Parathyroid adenoma (tissue), 2 donors: ENCODE data around the gene WRNIP1.

Source experiments
- H2AFZ ChIP-seq: fragments of 300-600 bp; sonication (generic); one replicate; pipeline ENCODE4 v1.7.0; 2017; ENCODE audit warnings: antibody characterized with exemption, mild to moderate bottlenecking
- H3K27ac ChIP-seq: fragments of 300-600 bp; sonication (generic); one replicate; pipeline ENCODE4 v1.7.0; 2017
- H3K27me3 ChIP-seq: fragments of 300-600 bp; sonication (generic); one replicate; pipeline ENCODE4 v1.7.0; 2017; ENCODE audit warnings: low read length; ENCODE audit not compliant: control insufficient read depth, insufficient read depth
- H3K36me3 ChIP-seq: fragments of 300-600 bp; sonication (generic); one replicate; pipeline ENCODE4 v1.7.0; 2017; ENCODE audit warnings: low read length; ENCODE audit not compliant: control insufficient read depth, insufficient read depth
- H3K4me1 ChIP-seq: fragments of 300-600 bp; sonication (generic); one replicate; pipeline ENCODE4 v1.7.0; 2017; ENCODE audit warnings: control low read depth
- H3K4me2 ChIP-seq: fragments of 300-600 bp; sonication (generic); one replicate; pipeline ENCODE4 v1.7.0; 2017; ENCODE audit warnings: low read length
- H3K4me3 ChIP-seq: fragments of 300-600 bp; sonication (generic); one replicate; pipeline ENCODE4 v1.7.0; 2017; ENCODE audit warnings: low read depth, low read length
- H3K79me2 ChIP-seq: fragments of 300-600 bp; sonication (generic); one replicate; pipeline ENCODE4 v1.7.0; 2017; ENCODE audit warnings: control low read depth
- H3K9ac ChIP-seq: fragments of 300-600 bp; sonication (generic); one replicate; pipeline ENCODE4 v1.7.0; 2017; ENCODE audit warnings: mild to moderate bottlenecking
- H3K9me3 ChIP-seq: fragments of 300-600 bp; sonication (generic); one replicate; pipeline ENCODE4 v1.7.0; 2017; ENCODE audit warnings: low read length; ENCODE audit not compliant: control insufficient read depth
- TF ChIP-seq, protein P1 (sequence below): fragments of 300-600 bp; sonication (generic); IDR thresholded peaks from one replicate; pipeline ENCODE4 v1.7.0; 2017; ENCODE audit warnings: antibody characterized with exemption, mild to moderate bottlenecking
- donor health status: primary hyperparathyroidism.

WRNIP1 gene

DNA sequence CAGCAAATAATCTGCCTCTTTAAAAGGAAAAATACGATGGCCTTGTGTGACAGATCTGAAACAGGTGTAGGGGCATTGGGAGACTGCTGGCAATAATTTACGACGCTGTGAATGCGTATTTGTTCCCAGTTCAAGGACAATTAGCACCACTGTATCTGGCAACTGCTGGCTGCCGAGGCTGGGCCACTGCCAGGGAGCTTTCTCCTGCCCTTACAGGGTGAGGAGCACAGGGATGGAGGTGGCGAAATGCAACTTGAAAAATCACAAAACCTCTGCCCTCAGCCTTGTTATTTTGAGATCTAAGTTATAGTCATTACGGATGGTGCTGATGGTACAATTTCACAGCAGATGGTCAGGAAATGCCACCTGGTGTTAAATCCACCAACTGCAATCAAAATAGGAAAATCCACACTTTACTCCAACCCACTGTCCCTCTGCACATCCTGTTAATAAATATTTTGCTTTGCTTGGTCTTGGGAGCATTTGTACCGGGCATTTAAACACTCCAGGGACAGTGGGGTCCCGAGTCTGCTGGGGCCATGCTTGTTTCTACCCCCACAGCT lies 20.9 kb upstream of the WRNIP1 start:
- Histone ChIP-seq H3K27ac (no peak overlapping the region), H3K4me3 (no peak overlapping the region), H3K9ac (no peak overlapping the region)

DNA sequence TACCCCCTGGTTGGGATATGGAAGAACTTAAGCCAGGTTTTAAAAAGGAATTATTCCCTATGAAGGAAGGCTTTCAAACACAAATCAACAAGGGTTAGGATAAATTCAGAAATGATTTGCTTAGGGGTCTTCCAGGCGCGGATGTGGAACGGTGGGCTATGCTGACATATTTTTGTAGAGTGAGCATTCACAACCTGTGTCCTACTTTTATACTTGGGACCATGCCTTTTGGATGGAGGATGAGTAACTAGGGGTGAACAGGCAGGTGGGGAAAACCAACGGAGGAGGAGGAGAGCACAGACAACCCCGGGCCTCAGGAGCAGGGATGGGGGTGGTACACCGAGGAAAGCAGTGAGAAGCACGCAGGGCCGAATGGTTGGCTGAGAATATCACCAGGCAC lies 20.4 kb upstream of the WRNIP1 start:
- no peaks in the 10 kb centered on the region for H3K27me3 ChIP-seq
- no peak overlapping the region for H3K9ac ChIP-seq
- H2AFZ ChIP-seq = no peak overlapping the region
- no peak overlapping the region for H3K4me3 ChIP-seq
- H3K4me2 ChIP-seq = no peak overlapping the region
- TF ChIP-seq, protein P1, sequence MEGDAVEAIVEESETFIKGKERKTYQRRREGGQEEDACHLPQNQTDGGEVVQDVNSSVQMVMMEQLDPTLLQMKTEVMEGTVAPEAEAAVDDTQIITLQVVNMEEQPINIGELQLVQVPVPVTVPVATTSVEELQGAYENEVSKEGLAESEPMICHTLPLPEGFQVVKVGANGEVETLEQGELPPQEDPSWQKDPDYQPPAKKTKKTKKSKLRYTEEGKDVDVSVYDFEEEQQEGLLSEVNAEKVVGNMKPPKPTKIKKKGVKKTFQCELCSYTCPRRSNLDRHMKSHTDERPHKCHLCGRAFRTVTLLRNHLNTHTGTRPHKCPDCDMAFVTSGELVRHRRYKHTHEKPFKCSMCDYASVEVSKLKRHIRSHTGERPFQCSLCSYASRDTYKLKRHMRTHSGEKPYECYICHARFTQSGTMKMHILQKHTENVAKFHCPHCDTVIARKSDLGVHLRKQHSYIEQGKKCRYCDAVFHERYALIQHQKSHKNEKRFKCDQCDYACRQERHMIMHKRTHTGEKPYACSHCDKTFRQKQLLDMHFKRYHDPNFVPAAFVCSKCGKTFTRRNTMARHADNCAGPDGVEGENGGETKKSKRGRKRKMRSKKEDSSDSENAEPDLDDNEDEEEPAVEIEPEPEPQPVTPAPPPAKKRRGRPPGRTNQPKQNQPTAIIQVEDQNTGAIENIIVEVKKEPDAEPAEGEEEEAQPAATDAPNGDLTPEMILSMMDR = no peak
- H3K27ac ChIP-seq = no peak overlapping the region
- no peaks in the 10 kb centered on the region for H3K79me2 ChIP-seq
- H3K9me3 ChIP-seq = no peaks in the 10 kb centered on the region
- H3K4me1 ChIP-seq = no peaks in the 10 kb centered on the region
- H3K36me3 ChIP-seq = no peaks in the 10 kb centered on the region

More for the DNA sequence above, 20.9 kb upstream of the WRNIP1 start:
- Histone ChIP-seq H2AFZ (no peak overlapping the region), H3K9me3 (no peaks in the 10 kb centered on the region), H3K4me1 (no peaks in the 10 kb centered on the region), H3K79me2 (no peaks in the 10 kb centered on the region), H3K27me3 (no peaks in the 10 kb centered on the region), H3K4me2 (no peak overlapping the region), H3K36me3 (no peaks in the 10 kb centered on the region)
- TF ChIP-seq, protein P1 = no peak

DNA sequence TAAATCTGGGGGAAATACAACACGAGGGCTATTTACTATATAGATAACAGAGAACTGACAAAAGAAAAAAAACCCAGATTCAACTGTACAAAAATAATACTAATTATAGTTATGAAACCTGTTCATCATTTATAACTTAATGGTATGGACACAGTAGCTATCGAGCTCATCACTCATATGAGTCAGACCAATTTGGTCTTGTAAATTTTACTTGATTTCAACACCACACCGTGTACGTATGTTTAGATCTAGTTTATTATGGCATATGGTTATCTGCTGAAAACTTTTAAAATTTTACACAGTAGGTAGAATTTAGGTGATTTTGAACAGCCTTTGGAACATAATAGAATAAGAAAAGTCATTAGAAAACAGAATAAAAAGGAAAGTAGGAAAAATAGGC lies 19.9 kb upstream of the WRNIP1 start:
- no peak overlapping the region for H3K27ac ChIP-seq
- no peaks in the 10 kb centered on the region for H3K27me3 ChIP-seq
- no peaks in the 10 kb centered on the region for H3K36me3 ChIP-seq
- no peak overlapping the region for H3K4me2 ChIP-seq
- no peaks in the 10 kb centered on the region for H3K9me3 ChIP-seq
- no peak overlapping the region for H2AFZ ChIP-seq
- TF ChIP-seq, protein P1 = no peak
- H3K9ac ChIP-seq = no peak overlapping the region
- no peak overlapping the region for H3K4me3 ChIP-seq
- H3K4me1 ChIP-seq = no peaks in the 10 kb centered on the region
- no peaks in the 10 kb centered on the region for H3K79me2 ChIP-seq

DNA sequence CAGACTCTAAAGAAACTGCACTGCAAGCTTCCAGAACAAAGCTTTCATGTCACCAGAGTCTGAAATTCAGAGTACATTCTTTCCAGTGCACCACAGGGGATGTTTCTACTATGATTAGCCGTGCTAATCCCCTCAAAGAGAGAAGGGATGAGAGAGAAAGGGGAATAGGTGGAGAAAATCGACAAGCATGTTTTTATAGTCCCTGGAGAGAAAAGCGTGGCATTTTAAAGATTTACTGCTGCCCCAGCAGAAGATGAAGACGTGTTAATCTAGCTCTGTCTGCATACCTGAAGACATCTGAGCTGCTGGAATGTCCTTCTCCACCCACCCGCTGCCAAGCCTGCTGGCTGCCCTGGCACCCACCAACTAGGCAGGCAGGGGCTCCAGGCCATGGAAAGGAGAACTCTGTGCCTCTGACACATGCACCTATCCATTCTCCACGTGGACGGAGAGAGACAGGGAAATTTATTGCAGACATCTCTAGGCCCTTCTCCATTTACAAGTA lies 18.6 kb upstream of the WRNIP1 start:
- peak overlapping the region; percentile 1 for H2AFZ ChIP-seq
- no peaks in the 10 kb centered on the region for H3K4me1 ChIP-seq
- no peak overlapping the region for H3K27ac ChIP-seq
- H3K27me3 ChIP-seq = no peaks in the 10 kb centered on the region
- H3K4me2 ChIP-seq = no peak overlapping the region
- H3K9me3 ChIP-seq = no peaks in the 10 kb centered on the region
- TF ChIP-seq, protein P1 = no peak
- H3K36me3 ChIP-seq = no peaks in the 10 kb centered on the region
- H3K4me3 ChIP-seq = no peak overlapping the region
- H3K79me2 ChIP-seq = no peaks in the 10 kb centered on the region
- no peak overlapping the region for H3K9ac ChIP-seq

DNA sequence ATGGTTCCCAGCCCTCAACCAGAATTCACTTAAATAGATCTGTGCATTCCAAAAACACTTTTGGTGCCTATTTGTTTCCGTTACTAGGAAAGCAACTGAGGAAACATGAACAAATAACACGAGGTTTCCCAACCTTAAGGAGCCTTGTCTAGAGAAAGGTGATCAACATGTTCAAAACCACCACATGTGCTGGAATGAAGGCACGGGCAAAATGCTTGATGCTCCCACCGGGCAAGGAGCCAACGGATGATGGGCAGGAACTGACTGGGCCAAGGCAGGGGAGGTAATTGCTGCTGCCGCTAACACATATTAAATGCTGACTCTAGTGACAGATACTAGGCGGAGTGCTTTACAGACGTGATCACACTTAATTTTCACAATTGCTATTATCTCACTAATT lies 17.0 kb upstream of the WRNIP1 start:
- no peak overlapping the region for H3K27ac ChIP-seq
- H2AFZ ChIP-seq = no peak overlapping the region
- TF ChIP-seq, protein P1 = no peak
- H3K9me3 ChIP-seq = no peaks in the 10 kb centered on the region
- no peak overlapping the region for H3K9ac ChIP-seq
- H3K4me3 ChIP-seq = no peak overlapping the region
- no peaks in the 10 kb centered on the region for H3K36me3 ChIP-seq
- H3K4me2 ChIP-seq = no peak overlapping the region
- no peaks in the 10 kb centered on the region for H3K4me1 ChIP-seq
- no peaks in the 10 kb centered on the region for H3K79me2 ChIP-seq
- H3K27me3 ChIP-seq = no peaks in the 10 kb centered on the region
